LNCaP clone FGC (cell line): ENCODE results near the gene ZNF17.
"Not testable (repeated sequence)": the region's sequence is repeated elsewhere in the genome, so short reads cannot be mapped to it uniquely, and the experiment has no call there.

Experiments
- DNase-seq: peaks from one replicate; pipeline ENCODE4 v3.0.0-alpha.2; 2011; ENCODE audit warnings: low read depth
- H3K4me3 ChIP-seq: 2 replicates; pipeline ENCODE4 v1.5.1; 2011; ENCODE audit warnings: mild to moderate bottlenecking, low read depth, low read length, control low read depth
- CTCF ChIP-seq: IDR thresholded peaks from 2 replicates; pipeline ENCODE4 v1.5.1; 2012; ENCODE audit warnings: mild to moderate bottlenecking; ENCODE audit not compliant: control insufficient read depth, insufficient read depth; ENCODE audit errors: extremely low read depth

The ZNF17 gene

GRCh38 chr19:57410877-57411671 lies at the start of gene ZNF17:
Gene ZNF17, plus strand, starts transcription at chr19:57411161. Its CDS starts 2,455 bp downstream, at chr19:57413616.
- peak; percentile 83 for DNase-seq
- no peak for TF ChIP-seq CTCF
- peak within 1 kb of the TSS; percentile 85 for H3K4me3 ChIP-seq

GRCh38 chr19:57362419-57362818 lies 48.5 kb upstream of the ZNF17 start:
- peak overlapping the region; percentile 94 for H3K4me3 ChIP-seq
- DNase-seq, result peak; percentile 65
- no peak for TF ChIP-seq CTCF

GRCh38 chr19:57362997-57363687 lies 47.8 kb upstream of the ZNF17 start, which contains the start of the genes TRAPPC2B and ZNF547:
Gene TRAPPC2B, plus strand, starts transcription at chr19:57363551. Its CDS starts 1,283 bp downstream, at chr19:57364834.
Gene ZNF547, plus strand, starts transcription at chr19:57363551. Its CDS starts 5,005 bp downstream, at chr19:57368556.
- TF ChIP-seq CTCF, result no peak
- peak within 1 kb of the TSS; percentile 94 for H3K4me3 ChIP-seq
- DNase-seq, result peak; percentile 99

- H3K4me3 ChIP-seq, result peak overlapping the region; percentile 94
- DNase-seq, result no peak
- TF ChIP-seq CTCF, result no peak
Observed at GRCh38 chr19:57363688-57364181, 47.2 kb upstream of the ZNF17 start.

- TF ChIP-seq CTCF, result no peak
- no peak overlapping the region for H3K4me3 ChIP-seq
- DNase-seq, result no peak
Observed at GRCh38 chr19:57366776-57367175, 44.2 kb upstream of the ZNF17 start.

GRCh38 chr19:57374179-57374578 lies 36.8 kb upstream of the ZNF17 start:
- no peak overlapping the region for H3K4me3 ChIP-seq
- DNase-seq, result no peak
- TF ChIP-seq CTCF, result no peak

GRCh38 chr19:57374647-57375046 lies 36.3 kb upstream of the ZNF17 start:
- H3K4me3 ChIP-seq, result not testable (repeated sequence)

More at GRCh38 chr19:57374647-57375046, 36.3 kb upstream of the ZNF17 start:
- not testable (repeated sequence) for DNase-seq
